ENCODE data around the gene SCD.

GRCh38 chr10:100311298-100311697, 35.7 kb upstream of the SCD start:
- TF ChIP-seq POLR2AphosphoS5 (IDR thresholded peaks at IDR 0.05; ENCODE audit: low read depth, low read length), result no peak
- no peak for TF ChIP-seq REST (IDR thresholded peaks at IDR 0.05; ENCODE audit: insufficient read depth in 1 of 2, low read depth in 2 of 2, low read length in 2 of 2)
- no peak for TF ChIP-seq TAF1 (IDR thresholded peaks at IDR 0.05; ENCODE audit: borderline replicate concordance, insufficient read depth, low read length)
- TF ChIP-seq FOXP2 (optimal IDR thresholded peaks at IDR 0.05; ENCODE audit: borderline replicate concordance, extremely low read depth, extremely low read length, insufficient read depth), result no peak
